ENCODE results near the gene KLRC3.

DNA sequence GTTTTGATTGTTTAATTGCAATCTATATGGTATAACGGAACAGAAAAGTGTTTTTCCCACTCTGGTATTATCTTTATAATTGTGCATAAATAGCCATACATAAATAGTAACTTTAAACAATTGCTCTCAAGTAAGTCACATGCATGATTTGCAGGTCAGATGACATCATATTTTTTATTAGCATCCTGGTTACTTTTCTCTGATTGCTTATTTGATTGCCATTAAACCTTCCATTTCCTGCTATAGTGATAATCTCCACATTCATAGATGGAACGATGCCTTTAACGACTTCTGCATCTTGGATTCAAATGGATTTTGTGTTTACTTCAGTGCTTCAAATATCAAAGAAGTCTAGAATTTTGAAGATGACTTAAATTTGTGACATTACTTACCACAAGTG, 27.1 kb downstream of the KLRC3 start:
- TF ChIP-seq, protein P1, sequence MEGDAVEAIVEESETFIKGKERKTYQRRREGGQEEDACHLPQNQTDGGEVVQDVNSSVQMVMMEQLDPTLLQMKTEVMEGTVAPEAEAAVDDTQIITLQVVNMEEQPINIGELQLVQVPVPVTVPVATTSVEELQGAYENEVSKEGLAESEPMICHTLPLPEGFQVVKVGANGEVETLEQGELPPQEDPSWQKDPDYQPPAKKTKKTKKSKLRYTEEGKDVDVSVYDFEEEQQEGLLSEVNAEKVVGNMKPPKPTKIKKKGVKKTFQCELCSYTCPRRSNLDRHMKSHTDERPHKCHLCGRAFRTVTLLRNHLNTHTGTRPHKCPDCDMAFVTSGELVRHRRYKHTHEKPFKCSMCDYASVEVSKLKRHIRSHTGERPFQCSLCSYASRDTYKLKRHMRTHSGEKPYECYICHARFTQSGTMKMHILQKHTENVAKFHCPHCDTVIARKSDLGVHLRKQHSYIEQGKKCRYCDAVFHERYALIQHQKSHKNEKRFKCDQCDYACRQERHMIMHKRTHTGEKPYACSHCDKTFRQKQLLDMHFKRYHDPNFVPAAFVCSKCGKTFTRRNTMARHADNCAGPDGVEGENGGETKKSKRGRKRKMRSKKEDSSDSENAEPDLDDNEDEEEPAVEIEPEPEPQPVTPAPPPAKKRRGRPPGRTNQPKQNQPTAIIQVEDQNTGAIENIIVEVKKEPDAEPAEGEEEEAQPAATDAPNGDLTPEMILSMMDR (IDR thresholded peaks at IDR 0.05), result no peak
- TF ChIP-seq POLR2A (IDR thresholded peaks at IDR 0.05), result no peak

Data from right lobe of liver (tissue), 4 donors.